Fibroblast of the conjunctiva (primary cell): ENCODE measurements around the gene CEPT1.

Source experiments
- DNase-seq: peaks from one replicate; pipeline ENCODE4 v3.0.0-alpha.2; 2010; ENCODE audit warnings: low read depth

The CEPT1 gene

DNA sequence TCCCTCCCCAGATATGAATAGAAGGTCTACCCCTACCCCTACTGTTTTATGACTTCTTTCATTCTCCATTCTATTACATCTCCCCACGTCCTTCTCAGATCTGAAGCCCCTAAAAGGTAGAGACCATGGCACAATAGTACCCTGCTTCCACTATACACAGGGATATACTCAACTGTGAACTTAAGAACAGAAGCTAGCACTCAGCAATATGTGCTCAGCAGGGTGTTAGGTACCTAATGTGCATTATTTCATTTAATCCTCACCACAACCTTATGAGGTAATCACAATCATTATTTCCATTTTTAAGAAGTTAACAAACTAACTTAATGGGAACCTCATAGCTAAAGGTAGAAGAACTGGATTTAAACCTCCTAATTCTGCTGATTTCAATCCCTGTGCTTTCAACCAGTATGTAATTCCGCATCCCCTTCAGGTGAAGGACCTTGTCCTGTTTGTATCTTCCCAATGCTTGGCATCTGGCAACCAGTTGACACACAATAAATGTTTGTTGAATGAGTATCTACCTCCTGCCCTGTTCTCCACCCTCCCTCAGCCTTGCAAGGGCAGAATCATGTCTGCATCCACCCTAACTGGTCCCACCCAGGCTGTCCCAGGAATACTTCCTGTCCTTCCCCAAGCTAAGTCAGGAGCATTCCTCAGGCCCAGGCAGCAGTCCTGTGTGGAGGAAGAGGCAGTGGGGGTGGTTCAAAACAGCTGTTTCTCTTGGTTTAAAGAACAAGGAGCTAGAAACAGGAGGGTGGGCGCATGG, 53.9 kb downstream of the CEPT1 start:
- no peak for DNase-seq

DNA sequence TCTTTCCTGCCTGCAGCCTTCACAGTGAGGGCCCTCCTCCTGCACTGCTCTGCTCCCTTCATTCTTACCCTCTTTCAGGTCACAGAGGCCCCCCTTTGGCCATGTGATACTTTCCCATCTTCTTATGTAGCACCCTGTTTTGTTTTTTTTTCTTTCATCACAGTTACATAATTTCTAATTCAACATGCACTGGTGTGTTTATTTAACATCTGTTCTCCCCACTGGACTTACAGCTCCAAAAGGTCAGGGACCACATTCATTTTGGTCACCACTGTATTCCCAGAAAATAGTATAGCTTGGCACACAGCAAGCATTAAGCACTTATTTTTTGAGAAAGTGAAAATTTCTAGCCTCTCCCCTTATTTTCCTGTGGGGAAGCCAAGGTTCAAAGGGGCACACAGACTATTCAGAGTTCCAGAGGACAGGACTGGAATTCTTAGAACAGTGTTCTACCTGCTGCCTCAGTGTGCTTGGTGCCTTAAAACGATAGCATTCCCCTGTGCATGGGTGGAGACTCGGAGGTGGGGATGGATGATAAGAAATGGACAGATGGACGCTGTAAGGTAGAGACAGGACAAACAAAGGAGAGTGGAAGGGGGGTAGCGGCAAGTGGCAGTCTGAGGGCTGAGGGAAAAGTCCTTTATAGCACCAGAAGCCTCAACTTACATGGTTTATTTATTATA, 55.1 kb downstream of the CEPT1 start:
- no peak for DNase-seq

DNA sequence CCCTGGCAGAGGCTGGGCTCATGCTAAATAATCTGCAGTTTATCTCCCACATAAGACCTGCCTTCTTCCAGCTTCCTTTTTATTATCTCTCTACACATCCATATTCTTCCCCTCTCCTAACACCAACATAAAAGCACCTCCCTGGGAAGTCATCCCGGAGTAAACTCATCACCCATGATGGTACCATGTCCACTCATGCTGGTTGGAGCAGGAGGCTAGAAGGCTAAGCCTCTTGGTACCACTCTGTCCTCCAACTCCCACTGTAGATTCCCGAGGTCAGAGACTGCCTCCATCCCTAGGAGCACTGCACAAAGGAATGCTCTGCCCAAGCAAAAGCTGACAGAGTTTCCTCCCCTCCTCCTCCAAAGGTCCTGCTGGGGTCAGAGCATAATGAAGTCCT, 56.2 kb downstream of the CEPT1 start:
- DNase-seq: no peak

DNA sequence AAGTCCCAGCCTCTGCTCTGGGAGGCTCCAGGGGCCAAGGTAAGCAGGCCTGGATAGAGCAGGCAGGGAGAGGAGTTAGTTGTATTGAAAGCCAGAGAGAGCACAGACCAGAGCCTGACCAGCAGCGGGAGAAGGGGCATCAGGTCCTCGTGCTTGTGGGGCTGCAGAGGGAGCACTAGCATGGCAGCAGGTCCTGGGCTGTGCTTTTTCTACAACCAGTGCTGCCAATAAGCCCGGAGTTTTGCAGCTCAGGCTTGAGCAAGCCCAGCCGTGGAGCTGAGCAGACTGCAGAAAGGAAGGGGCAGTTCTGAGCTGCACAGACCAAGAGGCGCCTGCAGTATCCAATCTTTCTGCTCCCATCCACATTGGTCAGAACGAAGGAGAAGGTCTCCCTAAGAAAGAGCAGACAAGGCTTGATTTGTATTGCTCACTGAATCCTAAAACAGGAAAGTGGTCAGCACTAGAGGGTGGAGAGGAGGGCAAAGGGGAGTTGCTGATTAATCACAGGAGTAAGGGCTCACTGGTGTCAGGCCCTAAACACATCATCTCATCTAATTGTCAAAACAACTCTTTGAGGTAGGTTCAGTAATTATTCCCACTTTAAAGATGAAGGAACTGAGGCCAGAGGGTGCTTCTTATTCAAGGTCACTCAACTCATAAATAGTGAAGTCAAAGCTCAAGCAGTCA, 57.7 kb downstream of the CEPT1 start:
- DNase-seq: no peak

DNA sequence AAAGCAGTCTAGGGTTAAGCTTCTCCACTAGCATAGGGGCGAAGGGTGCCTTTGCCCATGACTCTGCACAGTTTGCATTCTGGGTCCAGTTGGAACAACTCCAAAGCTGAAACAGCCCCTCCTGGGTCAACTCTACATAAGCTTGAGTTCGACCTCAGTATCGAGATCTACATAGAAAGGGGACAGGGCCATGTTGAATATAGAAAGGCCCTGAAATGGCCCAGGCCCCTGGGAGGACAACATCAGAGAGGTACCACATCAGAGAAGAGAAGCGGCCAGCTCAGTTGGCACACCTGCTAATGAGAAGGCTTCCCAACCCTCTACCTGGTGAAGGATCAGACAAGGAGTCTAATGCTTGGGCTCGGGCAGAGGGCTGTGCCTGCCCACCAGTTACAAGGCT, 58.8 kb downstream of the CEPT1 start:
- no peak for DNase-seq

DNA sequence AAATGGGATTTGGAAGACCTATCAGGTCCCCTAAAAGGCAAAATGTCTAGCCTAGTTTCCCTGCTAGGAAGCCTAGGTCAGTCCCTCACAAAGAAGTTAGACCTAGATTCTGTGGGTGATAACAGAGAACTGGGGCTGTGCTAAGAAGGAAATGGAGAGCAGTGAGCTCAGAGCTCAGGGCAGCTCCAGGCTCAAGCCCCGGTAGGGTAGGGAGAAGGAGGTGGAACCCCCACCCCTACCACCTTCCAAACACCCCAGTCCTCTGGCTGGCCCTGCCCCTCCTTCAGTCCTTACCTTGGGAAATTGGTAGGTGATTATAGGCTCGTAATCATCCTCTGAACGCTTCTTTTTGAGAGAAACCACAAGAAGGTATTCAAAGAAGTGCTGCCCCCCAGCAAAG, 59.3 kb downstream of the CEPT1 start:
- DNase-seq: no peak

DNA sequence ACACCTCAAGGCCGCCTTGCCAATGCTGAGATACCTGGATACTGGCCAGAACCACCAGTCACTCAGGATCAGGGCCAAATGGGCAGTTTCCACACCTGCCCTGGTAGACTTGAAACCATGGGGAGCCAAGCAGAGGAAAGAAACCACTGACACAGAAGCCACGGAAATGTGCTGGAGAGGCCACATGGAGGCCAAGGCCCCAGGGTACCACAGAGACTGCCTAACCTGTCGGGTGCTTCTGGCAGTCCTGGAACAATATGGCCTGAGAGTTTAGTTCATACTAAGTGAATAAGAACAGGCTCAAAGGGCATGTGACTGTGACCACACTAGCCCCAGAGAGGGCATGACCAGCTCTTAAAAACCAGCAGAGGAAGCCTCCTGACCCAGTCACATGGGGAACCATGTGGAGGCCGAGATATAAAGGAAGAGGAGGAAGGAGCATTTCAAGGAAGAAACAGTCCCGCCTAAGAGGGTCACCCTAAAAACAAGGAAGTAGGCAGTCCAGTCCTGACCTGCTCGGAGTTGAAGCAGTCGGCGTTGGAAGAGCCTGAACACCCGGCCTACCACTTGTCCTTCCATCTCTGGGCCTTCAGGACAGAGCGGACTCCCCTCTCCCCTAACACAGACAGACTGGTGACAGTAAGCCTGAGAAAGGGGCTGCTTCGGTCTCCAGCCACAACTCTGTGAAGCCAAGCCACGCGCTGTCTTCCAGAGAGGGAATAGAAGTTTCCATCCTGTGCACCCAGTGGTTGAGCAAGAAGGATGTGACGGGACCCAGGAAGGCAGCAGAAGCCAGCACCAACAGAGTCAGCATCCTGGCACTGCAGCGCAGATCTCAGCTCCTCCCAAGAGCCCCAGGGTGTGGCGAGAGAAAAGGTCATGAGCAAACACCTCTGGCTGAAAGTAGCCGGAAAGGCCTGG, 60.1 kb downstream of the CEPT1 start, which contains the start of gene DENND2D:
Gene DENND2D, minus strand, starts transcription at position 766 of the 921 bp plus-strand sequence. Its CDS starts 187 bp downstream, at position 579.
- no peak for DNase-seq

DNA sequence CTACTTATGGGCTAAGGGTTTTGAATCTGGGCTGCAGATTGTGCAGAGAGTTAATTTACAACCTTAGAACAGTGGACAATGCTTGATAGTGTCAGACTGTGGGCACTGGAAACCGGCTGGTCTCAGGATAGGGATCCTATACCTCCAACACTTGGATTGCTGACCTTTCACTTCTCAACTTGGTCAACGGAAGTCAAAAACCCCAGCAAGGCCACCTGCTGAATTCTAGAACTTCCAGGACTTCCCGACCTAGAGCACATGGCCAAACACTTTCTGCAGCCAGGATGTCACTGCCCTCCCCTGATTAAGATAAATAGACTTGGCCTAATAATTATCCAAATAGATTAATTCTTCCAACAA, 60.8 kb downstream of the CEPT1 start:
- no peak for DNase-seq

DNA sequence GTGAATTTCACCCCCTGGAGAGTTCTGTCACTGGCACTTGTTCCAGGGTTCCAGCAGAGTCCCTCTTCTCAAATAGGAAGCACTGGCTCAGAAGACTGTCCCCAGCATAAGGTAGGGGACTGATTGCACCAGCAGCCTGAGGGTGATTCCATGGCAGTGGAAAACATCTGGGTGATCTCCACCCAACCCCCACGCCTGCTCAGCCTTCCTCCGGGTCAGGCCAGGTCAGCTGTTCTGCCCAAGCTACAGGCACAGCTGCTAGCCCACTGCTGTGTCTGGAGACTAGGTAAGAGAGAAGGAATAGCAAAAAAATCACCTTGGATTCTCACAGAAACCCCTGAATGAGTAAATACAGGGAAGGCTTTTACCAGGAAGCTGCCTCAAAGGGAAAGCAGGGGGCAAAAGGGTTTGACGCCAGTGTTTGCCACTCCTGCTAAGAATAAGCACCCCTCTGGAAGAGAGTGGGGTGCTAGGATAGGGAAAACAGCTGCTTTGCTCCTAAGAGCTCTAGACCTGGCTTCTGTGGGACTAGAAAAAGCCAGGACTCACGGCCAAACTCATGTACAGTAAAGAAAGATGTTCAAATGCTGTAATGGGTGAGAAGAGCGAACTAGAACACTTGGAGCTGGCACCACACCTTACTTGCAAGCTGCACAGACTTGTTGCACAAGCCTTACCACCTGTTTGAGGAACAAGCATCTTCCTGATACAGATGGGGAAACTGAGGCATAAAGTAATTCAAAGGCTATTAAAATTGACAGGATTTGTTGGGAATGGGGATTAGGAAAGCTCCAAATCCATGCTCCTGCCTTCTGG, 61.5 kb downstream of the CEPT1 start:
- DNase-seq: no peak

DNA sequence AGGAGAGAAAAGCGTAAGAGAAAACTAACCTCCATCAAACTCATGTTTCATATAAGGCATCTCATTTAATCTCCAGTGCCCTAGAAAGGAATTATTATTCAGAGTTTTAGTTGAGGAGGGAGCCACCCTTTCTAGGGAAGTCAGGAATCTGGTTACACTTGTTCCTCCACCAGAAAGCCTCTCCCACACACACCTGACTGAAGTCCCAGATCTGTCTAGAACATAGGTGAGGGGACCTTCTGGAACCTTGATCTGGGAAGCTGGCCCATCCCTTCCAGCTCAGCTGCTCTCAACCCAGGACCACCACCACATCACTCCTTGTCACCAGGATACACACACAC, 62.3 kb downstream of the CEPT1 start:
- DNase-seq: no peak

DNA sequence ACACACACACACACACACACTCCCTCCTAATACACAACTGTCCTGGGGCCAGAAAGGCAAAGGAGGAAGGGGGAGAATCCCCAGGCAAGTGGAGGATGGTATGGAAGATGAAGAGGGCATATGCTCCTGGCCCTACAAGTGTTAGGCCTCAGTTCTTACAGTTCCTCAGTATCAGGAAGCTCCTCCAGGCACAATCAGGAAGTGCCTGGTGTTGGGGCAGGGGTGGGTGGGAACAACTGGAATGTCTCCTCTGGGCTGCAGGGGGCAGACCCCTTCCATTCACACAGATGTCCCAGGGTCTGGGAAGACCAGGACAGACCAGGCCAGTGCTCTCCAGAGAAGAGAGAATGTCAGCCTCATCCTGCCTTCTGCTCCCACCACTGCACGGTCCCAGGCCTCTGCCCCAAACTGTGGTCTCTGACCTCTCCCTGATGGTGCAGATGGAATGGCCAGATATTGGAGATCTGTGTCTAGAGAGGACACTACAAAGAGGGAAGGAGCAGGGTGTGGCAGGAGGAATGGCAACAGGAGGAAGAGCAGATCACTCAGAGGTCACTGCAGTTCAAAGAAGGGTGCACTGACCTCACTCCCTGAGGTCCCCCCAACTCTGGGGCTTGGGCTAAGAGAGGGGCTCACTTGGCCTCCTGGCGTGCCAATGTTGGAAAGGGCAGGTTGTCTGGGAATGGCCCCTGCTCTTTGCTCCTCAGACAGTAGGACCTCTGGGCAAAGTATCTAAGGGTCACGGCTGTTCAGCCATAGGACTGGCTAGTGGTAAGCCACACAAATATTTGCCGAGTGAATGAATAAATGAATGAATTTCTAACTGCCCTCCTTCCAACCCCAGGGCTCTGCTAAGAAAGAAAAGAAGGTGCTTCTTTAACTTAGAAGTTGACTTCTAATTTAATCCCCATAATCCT, 62.9 kb downstream of the CEPT1 start:
- no peak for DNase-seq

DNA sequence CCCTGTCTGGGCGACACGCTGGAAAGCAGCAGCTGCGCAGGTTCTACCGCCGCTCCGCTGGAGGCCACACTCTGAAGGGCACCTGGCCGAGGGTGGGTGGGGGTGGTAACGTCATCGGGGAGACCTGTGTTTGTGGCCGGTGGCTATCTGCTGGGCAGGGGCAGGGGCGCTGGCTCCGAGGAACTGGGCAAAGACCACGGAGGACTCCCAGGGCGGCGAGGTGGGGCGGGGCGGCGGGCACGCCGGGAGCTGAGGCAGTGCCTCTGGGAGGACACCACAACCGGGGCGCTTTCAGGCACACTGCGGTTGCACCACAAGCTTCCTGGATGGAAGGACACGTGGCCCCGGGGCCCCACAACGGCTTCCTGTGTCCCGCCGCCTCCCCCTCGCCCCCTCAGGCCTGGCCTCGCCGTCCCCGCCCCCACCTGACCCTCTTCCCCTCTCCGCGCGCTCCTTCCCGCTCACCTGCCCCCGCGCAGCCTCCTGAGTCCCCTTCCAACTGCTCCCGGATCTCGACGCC, 63.7 kb downstream of the CEPT1 start:
- no peak for DNase-seq

DNA sequence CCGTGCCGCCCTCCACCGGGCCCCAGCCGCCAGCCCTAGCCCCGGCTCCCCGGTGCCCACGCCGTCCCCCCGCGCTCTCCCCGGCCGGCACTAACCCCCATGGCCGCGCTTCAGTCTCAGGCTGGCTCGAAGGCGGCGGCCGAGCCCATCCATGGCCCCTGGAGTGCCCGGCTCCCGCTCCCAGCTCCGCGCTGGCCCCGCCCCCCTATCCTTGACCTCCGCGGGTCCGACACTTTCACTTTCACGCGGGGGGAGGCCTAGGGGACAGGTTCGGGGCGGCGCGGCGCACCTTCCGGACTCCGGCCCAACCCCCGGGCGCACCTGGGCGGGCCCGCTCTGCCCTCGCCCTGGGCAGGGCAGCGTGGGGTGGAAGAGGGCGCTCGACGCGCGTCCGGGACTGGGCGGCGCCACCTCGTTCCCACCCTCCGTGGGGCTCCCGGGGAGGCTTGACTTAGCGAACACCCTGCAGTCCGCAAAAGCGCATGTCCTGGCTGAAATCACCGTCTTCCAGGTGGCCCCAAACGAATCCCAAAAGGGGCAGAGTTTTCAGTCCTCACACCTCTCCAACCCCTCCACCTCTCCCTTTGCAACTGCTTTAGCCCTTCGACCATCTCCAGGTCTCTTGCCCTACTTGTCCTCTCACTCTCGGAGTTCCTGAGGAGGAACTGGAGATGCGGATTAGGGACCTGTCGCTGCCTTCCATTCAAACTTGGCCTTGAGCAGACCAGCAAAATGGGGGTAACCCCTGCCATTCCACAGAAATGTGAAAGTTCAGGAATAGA, 64.4 kb downstream of the CEPT1 start:
- DNase-seq: no peak

DNA sequence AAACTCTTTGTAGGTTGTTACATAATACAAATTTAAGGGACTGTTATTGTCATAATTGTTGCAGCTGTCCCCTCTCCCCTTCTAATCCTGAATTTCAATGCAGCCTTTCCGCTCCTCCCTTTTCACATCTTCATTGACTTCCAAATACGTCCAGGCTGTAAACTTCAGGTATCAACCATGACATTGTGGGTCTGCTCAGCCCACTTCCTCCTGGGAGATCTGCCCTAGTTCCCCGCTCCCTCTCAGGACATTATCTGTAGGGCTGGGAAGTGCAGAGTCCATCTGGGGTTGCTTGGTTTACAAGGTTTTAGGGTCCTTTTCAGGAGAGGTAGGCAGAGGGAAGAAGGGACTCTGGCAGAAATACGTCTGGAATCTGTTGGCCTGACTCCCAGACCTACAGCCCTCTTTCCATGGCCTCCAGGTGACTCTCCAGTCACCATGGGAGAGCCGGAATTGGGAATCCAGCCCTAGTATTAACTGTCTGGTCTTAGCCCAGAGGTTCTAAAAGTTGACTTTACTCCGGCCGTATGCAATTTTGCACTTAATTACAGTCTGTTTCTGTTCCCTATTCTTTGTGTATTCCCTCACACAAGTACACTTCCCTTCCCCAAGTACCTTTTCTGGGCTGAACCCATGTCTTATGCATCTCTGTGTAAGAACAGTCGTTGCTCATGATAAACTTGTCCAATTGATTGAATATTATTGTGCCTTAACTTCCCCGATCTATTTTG, 65.1 kb downstream of the CEPT1 start:
- no peak for DNase-seq

DNA sequence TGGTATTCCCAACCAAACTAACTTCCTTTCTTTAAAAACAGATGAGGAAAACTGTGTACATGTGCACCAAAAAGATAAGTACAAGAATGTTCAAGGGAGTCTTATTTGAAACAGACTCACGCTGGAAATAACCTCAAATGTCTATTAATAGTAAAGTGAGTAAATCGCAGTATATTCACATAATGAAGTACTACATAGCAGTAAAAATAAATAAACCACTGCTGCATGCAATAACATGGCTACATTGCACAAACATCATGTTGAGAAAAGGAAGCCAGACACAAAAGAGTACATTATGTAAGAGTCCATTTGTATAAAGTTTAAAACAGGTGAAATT, 65.7 kb downstream of the CEPT1 start:
- no peak for DNase-seq

DNA sequence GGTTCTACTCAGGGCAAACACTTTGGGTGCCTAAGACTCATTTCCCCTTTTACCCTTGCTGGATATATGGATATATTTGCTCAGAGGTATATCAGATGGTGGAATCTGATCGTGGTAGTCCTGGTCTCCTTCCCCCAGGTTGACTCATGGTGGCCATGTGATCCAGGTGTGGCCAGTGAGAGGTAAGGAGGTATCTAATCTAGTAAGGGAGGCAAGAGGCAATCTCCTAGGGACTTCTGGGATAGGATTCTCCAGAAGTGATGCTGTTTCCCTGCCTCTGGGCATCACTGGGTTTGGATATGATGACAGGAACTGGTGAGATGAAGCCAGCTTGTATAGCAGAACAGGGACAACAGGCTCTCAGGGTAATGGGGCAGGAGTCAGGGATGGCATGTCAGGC, 68.9 kb downstream of the CEPT1 start:
- DNase-seq: no peak

DNA sequence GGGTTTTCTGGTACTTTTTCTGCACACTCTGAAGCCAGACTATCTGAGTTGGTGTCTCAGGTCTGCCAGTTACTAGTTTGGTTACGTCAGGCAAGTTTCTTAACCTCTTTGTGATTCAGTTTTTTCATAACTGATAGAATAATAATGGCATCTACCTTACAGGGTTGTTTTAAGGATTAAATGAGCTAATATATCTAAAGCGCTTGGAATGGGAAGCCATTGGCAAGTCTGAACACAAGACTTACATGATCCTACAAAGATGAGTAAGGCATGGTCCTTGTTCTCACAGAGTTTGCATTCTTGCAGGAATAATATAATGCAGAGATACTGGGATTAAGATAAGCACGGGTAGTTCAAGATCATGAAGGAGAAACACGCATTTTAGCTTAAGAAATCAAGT, 69.6 kb downstream of the CEPT1 start:
- DNase-seq: no peak

DNA sequence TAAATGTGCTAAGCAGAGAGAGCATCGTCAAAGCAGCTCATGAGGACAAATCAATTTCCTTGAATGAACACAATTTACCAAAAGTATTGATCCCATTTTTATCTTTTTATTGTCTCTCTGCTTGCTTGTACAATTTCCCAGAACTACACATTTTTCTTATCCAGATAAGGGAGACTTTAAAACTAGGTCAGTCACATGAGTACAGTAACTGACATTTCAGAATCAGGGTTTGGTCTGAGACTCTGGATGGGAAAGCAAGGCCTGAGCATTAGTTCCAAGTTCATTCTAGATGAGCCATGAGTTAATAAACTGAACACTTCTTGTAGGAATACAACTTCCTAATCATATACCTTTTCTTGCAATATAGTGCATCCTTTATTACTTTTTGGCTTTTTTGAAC, 71.9 kb downstream of the CEPT1 start:
- DNase-seq: no peak
